K562 (cell line): ENCODE results near the gene VAC14.

Source experiments
- FOSL1 ChIP-seq: fragments of 200-800 bp; sonication (Bioruptor generic); conservative IDR thresholded peaks from 2 replicates; pipeline ENCODE4 v1.6.1; 2016; ENCODE audit warnings: missing genetic modification characterization, missing compliant biosample characterization
- KLF13 ChIP-seq: fragments of 450-650 bp; IDR thresholded peaks from 2 replicates; pipeline ENCODE4 v1.6.1; 2016; ENCODE audit warnings: missing genetic modification characterization, low read depth, mild to moderate bottlenecking, missing compliant biosample characterization, moderate library complexity, borderline replicate concordance
- LEF1 ChIP-seq: fragments of 450-650 bp; IDR thresholded peaks from 2 replicates; pipeline ENCODE4 v1.6.1; 2016; ENCODE audit warnings: mild to moderate bottlenecking
- NCOR1 ChIP-seq: fragments of 450-650 bp; IDR thresholded peaks from 2 replicates; pipeline ENCODE4 v1.6.1; 2016; ENCODE audit warnings: mild to moderate bottlenecking, moderate library complexity
- ZNF311 ChIP-seq: fragments of 250-450 bp; sonication (Bioruptor Pico); IDR thresholded peaks from 2 replicates; pipeline ENCODE4 v1.4.0; 2020; ENCODE audit warnings: mild to moderate bottlenecking, moderate library complexity

- TF ChIP-seq ZNF311 (CRISPR knock-in tag), result no peak
- no peak for TF ChIP-seq FOSL1
- no peak for TF ChIP-seq NCOR1
- TF ChIP-seq LEF1, result no peak
- TF ChIP-seq KLF13, result no peak
Measured at GRCh38 chr16:70738083-70738977, 62.6 kb downstream of the VAC14 start.
